Retinal pigment epithelial cell (primary cell): ENCODE data around the gene MMP20.

Experiments
- DNase-seq: peaks from one replicate; pipeline ENCODE4 v3.0.0-alpha.2; 2010; ENCODE audit warnings: low read depth
- H3K4me3 ChIP-seq: 2 replicates; pipeline ENCODE4 v1.5.1; 2011; ENCODE audit warnings: mild to moderate bottlenecking, low read length, control low read depth, moderate library complexity
- TF ChIP-seq, protein P1 (sequence below): conservative IDR thresholded peaks from 2 replicates; pipeline ENCODE4 v1.5.1; 2011; ENCODE audit warnings: low read depth, low read length, control low read depth, inconsistent platforms

MMP20 gene

GRCh38 chr11:102655547-102655946, 30.4 kb upstream of the MMP20 start:
- TF ChIP-seq, protein P1, sequence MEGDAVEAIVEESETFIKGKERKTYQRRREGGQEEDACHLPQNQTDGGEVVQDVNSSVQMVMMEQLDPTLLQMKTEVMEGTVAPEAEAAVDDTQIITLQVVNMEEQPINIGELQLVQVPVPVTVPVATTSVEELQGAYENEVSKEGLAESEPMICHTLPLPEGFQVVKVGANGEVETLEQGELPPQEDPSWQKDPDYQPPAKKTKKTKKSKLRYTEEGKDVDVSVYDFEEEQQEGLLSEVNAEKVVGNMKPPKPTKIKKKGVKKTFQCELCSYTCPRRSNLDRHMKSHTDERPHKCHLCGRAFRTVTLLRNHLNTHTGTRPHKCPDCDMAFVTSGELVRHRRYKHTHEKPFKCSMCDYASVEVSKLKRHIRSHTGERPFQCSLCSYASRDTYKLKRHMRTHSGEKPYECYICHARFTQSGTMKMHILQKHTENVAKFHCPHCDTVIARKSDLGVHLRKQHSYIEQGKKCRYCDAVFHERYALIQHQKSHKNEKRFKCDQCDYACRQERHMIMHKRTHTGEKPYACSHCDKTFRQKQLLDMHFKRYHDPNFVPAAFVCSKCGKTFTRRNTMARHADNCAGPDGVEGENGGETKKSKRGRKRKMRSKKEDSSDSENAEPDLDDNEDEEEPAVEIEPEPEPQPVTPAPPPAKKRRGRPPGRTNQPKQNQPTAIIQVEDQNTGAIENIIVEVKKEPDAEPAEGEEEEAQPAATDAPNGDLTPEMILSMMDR = no peak

DNA sequence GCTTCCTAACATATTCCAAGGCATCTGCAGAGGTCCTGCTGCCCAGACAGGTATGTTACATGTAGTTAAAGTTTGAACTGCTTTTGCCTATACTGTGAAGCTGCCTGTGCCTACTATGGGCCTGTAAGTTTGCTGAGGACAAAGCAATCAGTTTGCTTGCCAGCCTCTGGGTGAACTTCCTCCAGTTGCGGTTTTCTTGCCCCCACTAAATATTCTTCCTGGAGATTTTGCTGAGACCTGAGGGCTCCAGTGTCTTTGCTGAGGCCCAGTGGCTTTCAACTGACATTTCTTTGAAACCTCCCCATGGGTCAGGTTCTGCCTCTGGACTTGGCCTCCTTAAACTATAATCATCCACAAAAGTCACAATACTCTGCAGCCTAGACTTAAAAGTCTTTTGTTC, 29.6 kb upstream of the MMP20 start:
- DNase-seq = no peak
- H3K4me3 ChIP-seq = no peak overlapping the region
- TF ChIP-seq, protein P1 = no peak

More at GRCh38 chr11:102655547-102655946, 30.4 kb upstream of the MMP20 start:
- H3K4me3 ChIP-seq = no peak overlapping the region
- no peak for DNase-seq

- TF ChIP-seq, protein P1 = no peak
- no peak overlapping the region for H3K4me3 ChIP-seq
- DNase-seq = no peak
Measured at GRCh38 chr11:102653744-102654291, 28.7 kb upstream of the MMP20 start.

- no peak overlapping the region for H3K4me3 ChIP-seq
- TF ChIP-seq, protein P1 = no peak
- no peak for DNase-seq
Measured at GRCh38 chr11:102647430-102647829, 22.3 kb upstream of the MMP20 start.

- TF ChIP-seq, protein P1 = no peak
- no peak overlapping the region for H3K4me3 ChIP-seq
- DNase-seq = no peak
Measured at GRCh38 chr11:102643941-102644340, 18.8 kb upstream of the MMP20 start.

GRCh38 chr11:102640946-102641345, 15.8 kb upstream of the MMP20 start:
- DNase-seq = no peak
- TF ChIP-seq, protein P1 = no peak
- H3K4me3 ChIP-seq = no peak overlapping the region

DNA sequence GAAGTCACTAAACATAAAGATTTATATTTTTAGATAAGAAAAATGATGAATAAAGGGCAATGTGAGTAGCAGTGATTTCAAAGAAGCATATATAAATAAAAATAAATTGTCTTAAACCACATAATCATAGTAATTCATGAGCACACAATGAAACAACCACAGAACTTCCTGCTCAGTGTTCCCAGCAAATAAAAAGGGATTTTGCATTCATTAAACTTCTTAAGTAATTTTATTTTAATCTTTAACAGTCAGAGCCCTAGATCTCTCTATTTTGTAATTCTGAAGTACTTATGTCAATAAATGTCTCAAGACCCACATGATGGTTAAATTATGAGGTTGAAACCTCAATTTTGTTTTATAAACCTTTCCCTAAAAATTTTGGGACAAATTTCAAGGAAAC, 14.5 kb upstream of the MMP20 start:
- no peak overlapping the region for H3K4me3 ChIP-seq
- DNase-seq = no peak
- TF ChIP-seq, protein P1 = no peak
